Measurements from ENCODE around the gene AMIGO3.

Gene AMIGO3

GRCh38 chr3:49721896-49722781, 2.7 kb upstream of the AMIGO3 start:
- in situ Hi-C loops (cut with MboI; ENCODE audit: low pct_unique_long_range_greater_than_20kb, low sequenced_read_pairs, unreplicated experiment), result no loop called here
- TF ChIP-seq, protein P1, sequence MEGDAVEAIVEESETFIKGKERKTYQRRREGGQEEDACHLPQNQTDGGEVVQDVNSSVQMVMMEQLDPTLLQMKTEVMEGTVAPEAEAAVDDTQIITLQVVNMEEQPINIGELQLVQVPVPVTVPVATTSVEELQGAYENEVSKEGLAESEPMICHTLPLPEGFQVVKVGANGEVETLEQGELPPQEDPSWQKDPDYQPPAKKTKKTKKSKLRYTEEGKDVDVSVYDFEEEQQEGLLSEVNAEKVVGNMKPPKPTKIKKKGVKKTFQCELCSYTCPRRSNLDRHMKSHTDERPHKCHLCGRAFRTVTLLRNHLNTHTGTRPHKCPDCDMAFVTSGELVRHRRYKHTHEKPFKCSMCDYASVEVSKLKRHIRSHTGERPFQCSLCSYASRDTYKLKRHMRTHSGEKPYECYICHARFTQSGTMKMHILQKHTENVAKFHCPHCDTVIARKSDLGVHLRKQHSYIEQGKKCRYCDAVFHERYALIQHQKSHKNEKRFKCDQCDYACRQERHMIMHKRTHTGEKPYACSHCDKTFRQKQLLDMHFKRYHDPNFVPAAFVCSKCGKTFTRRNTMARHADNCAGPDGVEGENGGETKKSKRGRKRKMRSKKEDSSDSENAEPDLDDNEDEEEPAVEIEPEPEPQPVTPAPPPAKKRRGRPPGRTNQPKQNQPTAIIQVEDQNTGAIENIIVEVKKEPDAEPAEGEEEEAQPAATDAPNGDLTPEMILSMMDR (IDR thresholded peaks at IDR 0.05; ENCODE audit: extremely low read depth, insufficient read depth, missing control alignments), result no peak

GRCh38 chr3:49721596-49721895, 2.1 kb upstream of the AMIGO3 start:
- TF ChIP-seq, protein P1 (IDR thresholded peaks at IDR 0.05; ENCODE audit: extremely low read depth, insufficient read depth, missing control alignments), result no peak
- in situ Hi-C loops (cut with MboI; ENCODE audit: low pct_unique_long_range_greater_than_20kb, low sequenced_read_pairs, unreplicated experiment), result no loop called here
- DNase-seq (ENCODE audit: low spot score), result no peak

More at GRCh38 chr3:49721896-49722781, 2.7 kb upstream of the AMIGO3 start:
- no peak for DNase-seq (ENCODE audit: low spot score)

DNA sequence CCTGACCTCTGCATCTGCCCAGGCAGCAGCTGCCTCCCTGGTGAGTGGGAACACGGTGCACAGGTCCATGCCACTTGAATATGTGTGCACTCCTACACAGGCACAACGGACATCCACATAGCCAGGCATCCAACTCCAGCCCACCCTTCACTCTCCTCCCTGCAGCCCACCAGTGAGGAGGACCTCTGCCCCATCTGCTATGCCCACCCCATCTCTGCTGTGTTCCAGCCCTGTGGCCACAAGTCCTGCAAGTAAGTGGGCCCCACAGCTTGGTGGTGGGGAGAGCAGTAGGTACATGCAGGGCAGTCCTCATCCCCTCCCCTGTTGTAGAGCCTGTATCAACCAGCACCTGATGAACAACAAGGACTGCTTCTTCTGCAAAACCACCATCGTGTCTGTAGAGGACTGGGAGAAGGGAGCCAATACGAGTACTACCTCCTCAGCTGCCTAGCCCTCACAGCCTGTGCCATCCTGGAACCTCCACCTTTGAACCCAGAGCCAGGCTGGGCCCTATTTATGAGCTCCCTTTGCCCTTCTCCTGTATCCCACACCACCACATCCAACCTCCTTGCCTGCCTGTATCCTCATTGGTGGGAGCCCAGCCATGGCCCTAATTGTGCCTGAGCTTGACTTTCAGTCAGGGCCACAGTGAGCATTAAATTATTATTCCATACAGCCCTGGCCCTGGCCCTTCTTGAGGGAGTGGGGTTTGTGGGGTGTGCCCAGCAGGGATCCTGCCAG, 1.5 kb upstream of the AMIGO3 start:
- no peak for DNase-seq (ENCODE audit: low spot score)
- TF ChIP-seq, protein P1 (IDR thresholded peaks at IDR 0.05; ENCODE audit: extremely low read depth, insufficient read depth, missing control alignments), result no peak
- in situ Hi-C loops (cut with MboI; ENCODE audit: low pct_unique_long_range_greater_than_20kb, low sequenced_read_pairs, unreplicated experiment), result no loop called here

DNA sequence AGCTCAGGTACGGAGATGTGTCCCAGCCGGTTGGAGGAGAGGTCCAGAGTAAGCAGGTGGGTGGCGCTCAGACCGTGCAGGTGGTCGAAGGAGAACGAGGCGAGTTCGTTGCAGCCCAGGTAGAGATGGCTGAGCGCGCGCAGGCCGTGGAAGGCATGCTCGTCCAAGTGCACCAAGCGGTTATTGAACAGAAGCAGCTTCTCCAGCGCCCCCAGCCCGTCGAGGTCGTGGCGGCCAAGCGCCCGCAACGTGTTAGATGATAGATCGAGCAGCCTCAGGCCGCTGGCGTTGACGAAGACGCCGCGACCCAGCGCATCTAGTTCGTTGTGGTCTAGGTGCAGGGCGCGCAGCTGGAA, 648 bp downstream of the AMIGO3 start:
- in situ Hi-C loops (cut with MboI; ENCODE audit: low pct_unique_long_range_greater_than_20kb, low sequenced_read_pairs, unreplicated experiment), result no loop called here

GRCh38 chr3:49717959-49718857, 1.3 kb downstream of the AMIGO3 start:
- TF ChIP-seq, protein P1 (IDR thresholded peaks at IDR 0.05; ENCODE audit: extremely low read depth, insufficient read depth, missing control alignments), result no peak
- DNase-seq (ENCODE audit: low spot score), result no peak
- in situ Hi-C loops (cut with MboI; ENCODE audit: low pct_unique_long_range_greater_than_20kb, low sequenced_read_pairs, unreplicated experiment), result no loop called here

More for the DNA sequence above, 648 bp downstream of the AMIGO3 start:
- DNase-seq (ENCODE audit: low spot score), result no peak
- TF ChIP-seq, protein P1 (IDR thresholded peaks at IDR 0.05; ENCODE audit: extremely low read depth, insufficient read depth, missing control alignments), result peak; percentile 8

Measured in GM13977 (cell line).